ENCODE results near the gene PARD3. TPM values are rescaled to one million over a fixed set of nuclear protein-coding genes. Genes with fewer than 3 reads are reported as not detected.

The PARD3 gene
- total RNA-seq, 1 donor from 2014 or later = 37.2 TPM

DNA sequence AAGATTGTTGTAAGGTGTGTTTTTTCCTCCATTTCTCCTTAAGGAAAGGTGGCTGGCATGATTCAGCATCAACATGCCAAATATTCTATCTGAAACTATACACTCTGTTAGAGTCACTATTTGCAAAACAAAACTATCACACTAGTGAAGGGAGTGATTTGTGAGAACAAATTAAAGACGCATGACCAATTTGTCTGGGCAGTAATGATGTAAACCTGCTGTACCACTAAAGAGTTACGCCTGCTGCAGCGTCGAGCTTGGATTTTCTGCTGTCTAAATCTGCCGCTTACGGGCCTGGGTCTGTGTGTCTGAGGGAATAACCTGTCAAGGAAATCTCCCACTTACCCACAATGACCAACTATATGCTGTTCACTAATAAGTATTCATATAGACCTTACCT, 648.3 kb downstream of the PARD3 start:
- no peak for DNase-seq (ENCODE audit: extremely low spot score, unreplicated experiment)
- H3K36me3 Mint-ChIP-seq (ENCODE audit: unreplicated experiment) = peaks cover 3% of the 10 kb centered on the region
- H3K27ac Mint-ChIP-seq (ENCODE audit: unreplicated experiment) = no peak overlapping the region
- TF ChIP-seq, protein P1, sequence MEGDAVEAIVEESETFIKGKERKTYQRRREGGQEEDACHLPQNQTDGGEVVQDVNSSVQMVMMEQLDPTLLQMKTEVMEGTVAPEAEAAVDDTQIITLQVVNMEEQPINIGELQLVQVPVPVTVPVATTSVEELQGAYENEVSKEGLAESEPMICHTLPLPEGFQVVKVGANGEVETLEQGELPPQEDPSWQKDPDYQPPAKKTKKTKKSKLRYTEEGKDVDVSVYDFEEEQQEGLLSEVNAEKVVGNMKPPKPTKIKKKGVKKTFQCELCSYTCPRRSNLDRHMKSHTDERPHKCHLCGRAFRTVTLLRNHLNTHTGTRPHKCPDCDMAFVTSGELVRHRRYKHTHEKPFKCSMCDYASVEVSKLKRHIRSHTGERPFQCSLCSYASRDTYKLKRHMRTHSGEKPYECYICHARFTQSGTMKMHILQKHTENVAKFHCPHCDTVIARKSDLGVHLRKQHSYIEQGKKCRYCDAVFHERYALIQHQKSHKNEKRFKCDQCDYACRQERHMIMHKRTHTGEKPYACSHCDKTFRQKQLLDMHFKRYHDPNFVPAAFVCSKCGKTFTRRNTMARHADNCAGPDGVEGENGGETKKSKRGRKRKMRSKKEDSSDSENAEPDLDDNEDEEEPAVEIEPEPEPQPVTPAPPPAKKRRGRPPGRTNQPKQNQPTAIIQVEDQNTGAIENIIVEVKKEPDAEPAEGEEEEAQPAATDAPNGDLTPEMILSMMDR (IDR thresholded peaks at IDR 0.05) = no peak
- no peaks in the 10 kb centered on the region for H3K9me3 Mint-ChIP-seq (ENCODE audit: unreplicated experiment)
- H3K4me1 Mint-ChIP-seq (ENCODE audit: unreplicated experiment) = peaks cover 6% of the 10 kb centered on the region
- H3K4me3 Mint-ChIP-seq (ENCODE audit: unreplicated experiment) = no peak overlapping the region
- no peaks in the 10 kb centered on the region for H3K27me3 Mint-ChIP-seq (ENCODE audit: unreplicated experiment)

DNA sequence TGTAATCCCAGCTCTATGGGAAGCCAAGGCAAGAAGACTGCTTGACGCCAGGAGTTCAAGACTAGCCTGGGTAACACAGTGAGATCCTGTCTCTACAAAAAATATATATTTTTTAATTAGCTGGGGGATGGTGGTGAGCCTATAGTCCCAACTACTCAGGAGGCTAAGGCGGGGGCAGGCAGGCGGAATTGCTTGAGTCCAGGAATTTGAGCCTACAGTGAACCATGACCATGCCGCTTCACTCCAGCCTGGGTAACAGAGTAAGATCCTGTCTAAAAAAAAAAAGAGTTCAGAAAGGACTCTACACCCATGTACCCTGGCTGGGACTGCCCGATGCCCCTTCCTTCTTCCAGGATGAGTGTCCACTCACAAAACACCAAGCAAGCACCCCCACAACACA, 648.7 kb downstream of the PARD3 start:
- Mint-ChIP-seq H3K4me1 (ENCODE audit: unreplicated experiment) (peaks cover 6% of the 10 kb centered on the region), H3K27me3 (ENCODE audit: unreplicated experiment) (no peaks in the 10 kb centered on the region), H3K4me3 (ENCODE audit: unreplicated experiment) (no peak overlapping the region), H3K36me3 (ENCODE audit: unreplicated experiment) (peaks cover 3% of the 10 kb centered on the region), H3K27ac (ENCODE audit: unreplicated experiment) (no peak overlapping the region), H3K9me3 (ENCODE audit: unreplicated experiment) (no peaks in the 10 kb centered on the region)
- TF ChIP-seq, protein P1 (IDR thresholded peaks at IDR 0.05) = no peak
- no peak for DNase-seq (ENCODE audit: extremely low spot score, unreplicated experiment)

DNA sequence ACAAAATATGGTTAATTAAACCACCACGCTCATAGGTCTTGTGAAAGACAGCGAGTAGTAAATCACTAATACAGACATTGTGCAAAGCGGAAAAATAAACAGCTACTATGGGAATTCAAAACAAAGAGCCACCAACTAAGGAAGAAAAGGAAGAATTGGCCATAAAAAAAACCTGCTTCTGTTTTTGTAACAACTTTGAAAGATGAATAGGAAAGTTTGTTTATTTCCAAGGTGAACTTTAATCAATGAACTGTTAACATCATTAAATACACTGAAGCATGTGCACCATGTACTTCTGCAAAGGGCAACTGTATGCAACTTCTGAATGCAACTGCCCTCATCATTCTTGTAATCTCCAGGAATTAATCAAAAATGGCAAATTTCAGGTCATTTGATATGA, 651.1 kb downstream of the PARD3 start:
- Mint-ChIP-seq H3K9me3 (ENCODE audit: unreplicated experiment) (no peaks in the 10 kb centered on the region), H3K27ac (ENCODE audit: unreplicated experiment) (no peak overlapping the region)

DNA sequence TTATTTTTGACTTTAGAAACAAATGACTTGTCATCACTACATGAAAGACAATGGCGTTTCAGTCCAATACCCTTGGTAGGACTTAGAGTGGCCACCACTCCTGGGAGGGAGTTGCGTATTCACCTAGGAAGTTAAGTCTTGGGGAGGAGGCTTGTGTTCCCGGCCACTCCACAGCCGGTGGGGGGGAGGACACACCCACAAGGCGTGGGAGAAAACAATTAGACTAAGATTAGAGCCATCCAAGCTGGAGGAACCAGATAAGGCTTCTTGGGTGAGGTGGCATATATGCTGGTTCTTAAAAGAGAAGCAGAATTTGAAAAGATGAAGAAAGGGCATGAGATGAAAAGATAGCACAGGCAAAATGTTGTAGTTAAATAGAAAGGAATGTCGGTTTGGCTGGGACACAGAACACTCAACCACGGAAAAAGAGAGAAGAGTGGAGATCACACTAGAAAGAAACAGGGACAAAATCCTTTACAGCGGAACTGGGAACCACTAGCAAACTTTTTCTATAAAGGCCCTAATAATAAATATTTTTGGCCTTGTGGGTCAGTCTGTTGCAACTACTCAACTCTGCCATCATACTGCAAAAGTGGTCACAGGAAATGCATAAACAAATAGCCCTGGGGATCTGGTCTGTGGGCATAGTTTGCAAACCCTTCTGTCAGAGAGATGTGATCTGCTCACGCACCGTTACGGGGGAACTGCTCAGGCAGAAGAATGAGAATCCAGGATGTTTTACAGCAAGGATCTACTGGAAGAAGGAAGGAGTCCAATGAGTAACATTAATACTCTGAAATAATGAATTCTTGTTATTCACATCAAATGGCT, 651.8 kb downstream of the PARD3 start:
- DNase-seq (ENCODE audit: extremely low spot score, unreplicated experiment) = no peak
- no peaks in the 10 kb centered on the region for H3K27me3 Mint-ChIP-seq (ENCODE audit: unreplicated experiment)
- TF ChIP-seq, protein P1 (IDR thresholded peaks at IDR 0.05) = no peak
- no peak overlapping the region for H3K4me3 Mint-ChIP-seq (ENCODE audit: unreplicated experiment)
- no peaks in the 10 kb centered on the region for H3K4me1 Mint-ChIP-seq (ENCODE audit: unreplicated experiment)
- H3K27ac Mint-ChIP-seq (ENCODE audit: unreplicated experiment) = no peak overlapping the region
- no peaks in the 10 kb centered on the region for H3K9me3 Mint-ChIP-seq (ENCODE audit: unreplicated experiment)
- no peaks in the 10 kb centered on the region for H3K36me3 Mint-ChIP-seq (ENCODE audit: unreplicated experiment)

More for the DNA sequence above, 651.1 kb downstream of the PARD3 start:
- Mint-ChIP-seq H3K4me3 (ENCODE audit: unreplicated experiment) (no peak overlapping the region), H3K36me3 (ENCODE audit: unreplicated experiment) (no peaks in the 10 kb centered on the region), H3K4me1 (ENCODE audit: unreplicated experiment) (no peaks in the 10 kb centered on the region), H3K27me3 (ENCODE audit: unreplicated experiment) (no peaks in the 10 kb centered on the region)
- DNase-seq (ENCODE audit: extremely low spot score, unreplicated experiment) = no peak
- TF ChIP-seq, protein P1 (IDR thresholded peaks at IDR 0.05) = no peak

DNA sequence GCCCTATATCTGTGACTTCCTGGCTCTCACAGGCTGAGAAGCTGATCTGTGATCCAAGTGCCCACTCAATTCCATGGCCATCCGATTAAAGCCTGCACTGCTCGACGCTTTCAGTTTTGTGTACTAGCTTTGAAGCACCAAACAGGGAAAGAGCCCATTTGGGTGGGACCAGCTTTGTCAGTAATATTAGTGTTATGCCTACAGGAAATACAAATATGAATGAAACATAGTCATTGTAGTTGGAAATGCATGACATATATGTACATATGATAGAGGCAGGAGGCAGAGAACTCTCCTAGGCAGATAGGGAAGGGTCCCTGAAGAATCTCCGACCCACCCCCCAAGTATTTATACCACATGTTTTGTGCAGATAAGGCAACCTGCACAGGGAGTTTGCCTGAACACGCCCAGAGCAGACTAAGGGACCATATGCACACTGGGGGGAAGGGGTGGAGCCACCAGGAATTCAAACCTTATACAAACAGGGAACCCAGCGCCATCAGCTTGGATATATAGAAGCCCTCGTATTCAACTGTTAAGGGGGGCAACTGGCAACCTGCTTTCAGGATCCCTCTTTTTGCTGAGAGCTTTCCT, 653.2 kb downstream of the PARD3 start:
- H3K27me3 Mint-ChIP-seq (ENCODE audit: unreplicated experiment) = no peaks in the 10 kb centered on the region
- no peak for DNase-seq (ENCODE audit: extremely low spot score, unreplicated experiment)
- peaks cover 3% of the 10 kb centered on the region for H3K4me1 Mint-ChIP-seq (ENCODE audit: unreplicated experiment)
- TF ChIP-seq, protein P1 (IDR thresholded peaks at IDR 0.05) = no peak
- H3K9me3 Mint-ChIP-seq (ENCODE audit: unreplicated experiment) = no peaks in the 10 kb centered on the region
- no peak overlapping the region for H3K27ac Mint-ChIP-seq (ENCODE audit: unreplicated experiment)
- no peaks in the 10 kb centered on the region for H3K36me3 Mint-ChIP-seq (ENCODE audit: unreplicated experiment)
- H3K4me3 Mint-ChIP-seq (ENCODE audit: unreplicated experiment) = no peak overlapping the region
